RPMI7951 (cell line): ENCODE data around the gene RAB5IF. TPM values are rescaled to one million over a fixed set of nuclear protein-coding genes. Genes with fewer than 3 reads are reported as not detected.
"Not testable (repeated sequence)": the region's sequence is repeated elsewhere in the genome, so short reads cannot be mapped to it uniquely, and the experiment has no call there.

Experiments used
- DNase-seq: peaks from one replicate; pipeline ENCODE4 v3.0.0-alpha.2; 2012; ENCODE audit warnings: low read depth
- total RNA-seq: library from RNA; depleted of rRNA; stranded (reverse); fragments of >200 nt; shearing (Covaris generic); gene quantifications from 2 replicates; pipeline ENCODE4 v1.2.3, GENCODE V29; 2014

RAB5IF gene
- total RNA-seq, 1 experiment from 2014 or later = 227 TPM

DNA sequence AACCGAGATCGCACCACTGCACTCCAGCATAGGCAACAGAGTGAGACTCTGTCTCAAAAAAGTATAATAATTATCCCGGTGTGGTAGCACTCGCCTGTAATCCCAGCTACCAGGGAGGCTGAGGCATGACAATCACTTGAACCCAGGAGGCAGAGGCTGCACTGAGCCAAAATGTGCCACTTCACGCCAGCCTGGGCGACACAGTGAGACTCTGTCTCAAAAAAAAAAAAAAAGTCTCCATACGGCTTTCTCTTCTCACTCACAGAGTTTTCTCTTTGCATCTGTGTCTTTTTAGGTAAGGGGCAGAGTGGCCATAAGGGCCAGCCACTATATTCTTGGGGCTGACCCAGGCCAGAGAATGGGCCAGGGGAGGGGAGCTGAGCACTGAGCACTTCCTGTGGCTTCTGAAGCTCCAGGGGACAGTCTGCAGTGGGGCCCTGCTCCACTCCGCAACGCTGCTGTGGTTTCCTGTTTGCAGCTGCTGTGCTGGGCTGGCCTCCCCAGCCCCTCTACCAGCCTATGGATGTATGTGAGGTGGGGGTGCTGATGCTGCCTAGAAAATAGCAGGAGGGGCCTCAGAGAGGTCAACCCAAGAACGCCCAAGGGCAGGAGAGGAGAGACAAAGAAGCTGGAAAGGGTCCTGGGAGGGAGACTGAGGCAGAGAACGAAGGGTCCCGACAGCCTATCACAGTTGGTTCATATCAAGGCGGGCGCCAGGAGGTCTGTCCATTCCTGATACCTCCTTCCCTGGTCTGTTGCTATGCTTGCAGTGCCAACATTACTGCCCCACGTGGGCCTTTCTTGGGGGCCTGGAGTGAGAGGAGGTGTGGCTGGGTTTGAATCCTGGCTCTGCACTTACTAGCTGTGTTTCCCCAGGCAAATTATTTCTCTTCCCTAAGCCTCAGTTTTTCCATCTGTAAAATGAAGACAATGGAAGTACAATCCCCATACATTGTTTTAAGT, 24.4 kb downstream of the RAB5IF start:
- DNase-seq = no peak

DNA sequence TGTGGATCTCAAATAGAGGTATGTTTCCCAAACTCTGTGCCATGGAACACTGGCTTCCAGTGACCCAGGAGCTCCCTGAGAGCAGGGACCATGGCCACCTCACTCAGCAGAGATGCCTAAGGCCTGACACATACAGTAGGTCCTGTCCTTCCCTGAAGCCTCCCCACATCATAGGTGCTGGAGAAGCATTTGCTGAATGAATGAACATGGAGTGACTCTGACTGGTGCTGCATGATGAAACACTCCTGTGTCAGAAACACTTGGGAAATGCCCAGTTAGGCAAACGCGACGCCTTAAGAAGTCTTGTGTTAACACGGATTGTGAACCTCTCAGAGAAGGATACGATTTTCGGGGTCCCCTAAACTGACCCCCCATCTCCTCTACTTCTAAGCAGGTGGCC, 26.1 kb downstream of the RAB5IF start:
- no peak for DNase-seq

DNA sequence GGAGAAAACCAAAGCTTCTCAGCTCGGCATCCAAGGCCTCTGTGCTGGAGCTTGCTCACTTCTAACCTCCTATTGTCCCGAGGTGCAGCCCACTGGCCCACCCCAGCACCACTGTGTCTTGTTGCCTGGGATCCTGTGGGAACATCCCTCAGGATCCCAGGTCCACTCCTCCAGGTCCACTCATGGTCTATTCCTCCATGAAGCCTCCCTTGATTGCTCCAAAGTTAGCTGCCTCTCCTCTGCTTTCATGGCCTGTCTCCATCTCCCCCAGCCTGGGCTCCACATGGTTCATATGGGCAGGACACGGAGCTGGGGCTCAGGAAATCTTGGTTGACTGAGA, 26.5 kb downstream of the RAB5IF start:
- no peak for DNase-seq

DNA sequence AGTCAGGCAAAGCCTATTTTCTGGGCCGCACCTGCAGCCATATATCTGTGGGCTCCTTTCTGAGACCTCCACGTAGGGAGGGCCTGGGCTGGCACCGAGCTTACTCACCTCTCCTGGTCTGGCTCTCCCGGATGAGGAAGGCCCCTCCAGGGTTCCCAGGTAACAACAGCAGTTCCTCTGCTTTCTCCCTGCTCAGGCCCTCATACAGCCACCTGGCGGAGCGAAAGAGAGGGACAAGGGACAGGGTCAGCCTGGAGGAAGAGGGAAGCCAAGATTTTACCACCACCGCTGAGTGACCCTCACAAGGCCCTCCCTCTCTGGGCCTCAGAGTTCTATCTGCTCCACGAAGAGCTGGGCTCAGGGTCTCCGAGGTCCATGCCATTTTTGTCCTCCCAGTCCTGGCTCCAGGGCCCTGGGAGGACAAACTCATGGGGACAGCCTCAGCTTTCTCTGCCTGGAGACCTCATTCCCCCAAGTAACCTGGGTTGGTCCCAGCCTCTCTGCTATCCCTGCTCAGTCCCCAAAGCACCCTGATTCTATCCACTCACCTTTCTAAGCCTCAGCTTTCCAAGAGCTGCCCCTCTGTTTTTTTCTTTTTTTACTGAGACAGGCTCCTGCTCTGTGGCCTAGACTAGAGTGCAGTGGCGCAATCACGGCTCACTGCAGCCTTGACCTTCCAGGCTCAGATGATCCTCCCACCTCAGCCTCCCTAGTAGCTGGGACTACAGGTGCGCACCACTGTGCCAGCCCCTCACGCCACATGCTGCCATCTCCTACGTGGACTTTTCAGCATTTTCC, 27.1 kb downstream of the RAB5IF start:
- DNase-seq = no peak

DNA sequence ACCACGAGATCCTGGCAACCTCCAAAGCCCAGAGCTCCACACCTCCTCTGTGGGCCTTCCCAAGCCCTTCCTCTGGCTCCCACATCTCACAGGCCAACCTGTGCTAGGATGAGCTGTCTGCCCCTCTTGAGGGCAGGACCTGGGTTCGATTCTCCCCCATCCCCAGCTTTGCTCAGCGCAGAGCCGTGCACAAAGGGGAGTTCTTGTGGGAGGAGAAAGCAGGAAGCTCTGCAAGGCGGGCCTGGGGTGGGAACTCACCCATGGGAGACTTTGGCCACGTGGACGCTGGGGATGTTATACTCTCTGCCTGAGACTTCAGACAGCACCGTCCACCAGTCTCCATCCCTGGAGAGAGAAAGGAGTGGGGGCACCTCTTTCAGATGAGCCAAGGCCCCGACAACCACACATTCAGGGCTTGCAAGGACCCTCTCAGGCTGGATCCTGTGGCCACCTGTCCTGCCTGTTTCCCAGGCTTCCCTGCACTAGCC, 27.8 kb downstream of the RAB5IF start:
- DNase-seq = no peak

DNA sequence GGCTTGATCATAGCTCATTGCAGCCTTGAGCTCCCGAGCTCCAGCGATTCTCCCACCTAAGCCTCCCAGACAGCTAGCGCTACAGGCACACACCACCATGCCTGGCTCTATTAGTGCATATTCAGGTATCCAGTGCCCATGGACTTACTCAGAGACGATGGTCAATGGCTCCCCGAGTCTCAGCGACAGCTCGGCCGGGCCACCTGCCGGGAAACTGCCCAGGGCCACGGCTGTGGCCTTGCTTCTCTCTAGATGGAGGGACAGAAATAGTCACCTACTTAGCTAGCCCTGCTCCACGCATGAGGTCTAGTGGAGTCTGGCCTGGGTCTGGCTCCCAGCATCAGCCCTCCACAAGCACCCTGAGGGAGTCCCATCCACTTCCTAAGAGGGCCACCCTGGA, 28.8 kb downstream of the RAB5IF start:
- no peak for DNase-seq

DNA sequence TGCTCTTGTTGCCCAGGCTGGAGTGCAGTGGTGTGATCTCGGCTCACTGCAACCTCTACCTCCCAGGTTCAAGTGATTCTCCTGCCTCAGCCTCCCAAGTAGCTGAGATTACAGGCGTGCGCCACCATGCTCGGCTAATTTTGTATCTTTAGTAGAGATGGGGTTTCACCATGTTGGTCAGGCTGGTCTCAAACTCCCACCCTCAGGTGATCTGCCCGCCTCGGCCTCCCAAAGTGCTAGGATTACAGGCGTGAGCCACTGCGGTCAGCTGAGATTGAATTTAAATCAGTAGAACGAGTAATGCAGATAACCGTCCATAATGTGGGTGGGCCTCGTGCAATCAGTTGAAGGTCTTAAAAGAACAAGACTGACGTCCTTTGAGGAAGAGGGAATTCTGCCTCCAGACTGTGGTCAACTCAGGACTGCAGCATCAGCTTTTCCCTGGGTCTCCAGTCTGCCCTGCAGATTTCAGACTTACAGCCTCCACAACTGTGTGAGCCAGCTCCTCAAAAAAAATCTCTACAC, 33.4 kb downstream of the RAB5IF start:
- not testable (repeated sequence) for DNase-seq

DNA sequence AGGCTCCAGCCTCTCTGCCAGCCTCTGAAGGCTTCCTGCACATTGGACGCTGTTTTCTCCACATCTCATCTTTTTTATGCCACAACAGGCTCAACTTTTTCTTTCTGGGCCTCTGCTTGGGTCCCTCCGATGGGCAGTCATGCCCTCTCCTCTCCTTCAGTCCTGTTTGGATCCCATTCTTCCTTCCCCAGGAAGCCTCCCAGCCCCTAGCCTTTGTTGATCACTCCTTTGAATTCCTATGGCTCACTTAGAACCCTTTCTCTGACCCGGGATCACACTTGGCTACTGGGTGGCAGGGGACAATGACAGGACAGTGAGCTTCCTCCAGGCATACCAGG, 35.9 kb downstream of the RAB5IF start:
- DNase-seq = no peak

DNA sequence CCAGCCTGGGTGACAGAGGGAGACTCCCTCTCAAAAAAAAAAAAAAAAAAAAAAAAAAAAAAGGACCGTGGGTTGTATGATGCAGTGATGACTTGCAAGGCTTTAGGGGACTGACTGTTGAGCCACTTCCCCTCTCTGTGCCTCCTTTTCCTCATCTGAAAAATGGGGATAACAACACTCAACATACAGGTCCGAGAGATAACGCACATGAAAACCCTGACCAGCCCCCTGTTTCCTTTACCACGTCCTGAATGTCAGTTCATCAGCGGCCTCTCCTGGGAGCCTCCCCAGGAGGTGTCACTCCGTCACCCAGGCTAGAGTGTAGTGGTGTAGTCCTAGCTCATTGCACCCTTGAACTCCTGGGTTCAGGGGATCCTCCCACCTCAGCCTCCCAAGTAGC, 36.6 kb downstream of the RAB5IF start:
- DNase-seq = no peak

DNA sequence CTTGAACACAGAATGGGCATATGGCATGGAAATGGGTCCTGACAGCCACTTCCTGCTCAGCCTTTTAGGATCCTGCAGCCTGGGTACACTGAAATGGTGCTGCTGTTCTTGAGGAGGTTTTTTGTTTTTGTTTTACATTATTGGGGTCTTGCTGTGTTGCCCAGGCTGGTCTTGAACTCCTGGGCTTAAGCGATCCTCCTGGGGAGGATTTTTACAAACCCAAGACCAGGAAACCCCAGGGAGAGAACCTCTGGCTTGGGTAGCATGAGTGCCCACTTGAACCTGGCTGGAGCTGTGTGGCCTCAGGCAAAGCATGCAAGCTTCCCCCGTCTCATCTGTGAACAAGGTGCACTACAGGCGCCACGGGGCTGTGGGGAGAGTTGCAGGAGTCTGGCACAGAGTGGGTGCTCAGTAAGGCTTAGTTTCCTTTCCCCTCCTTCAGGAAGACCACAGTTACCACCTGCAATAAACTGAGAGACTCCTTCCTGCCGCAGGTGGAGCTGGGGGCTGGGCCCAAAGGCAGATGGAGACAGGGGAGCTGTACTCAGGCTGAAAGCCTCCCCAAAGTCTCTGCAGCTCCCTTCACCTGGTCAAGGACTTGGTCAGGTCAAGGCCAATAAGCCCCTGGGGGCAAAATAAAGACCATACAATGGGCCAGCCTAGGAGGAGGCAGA, 38.6 kb downstream of the RAB5IF start:
- no peak for DNase-seq

DNA sequence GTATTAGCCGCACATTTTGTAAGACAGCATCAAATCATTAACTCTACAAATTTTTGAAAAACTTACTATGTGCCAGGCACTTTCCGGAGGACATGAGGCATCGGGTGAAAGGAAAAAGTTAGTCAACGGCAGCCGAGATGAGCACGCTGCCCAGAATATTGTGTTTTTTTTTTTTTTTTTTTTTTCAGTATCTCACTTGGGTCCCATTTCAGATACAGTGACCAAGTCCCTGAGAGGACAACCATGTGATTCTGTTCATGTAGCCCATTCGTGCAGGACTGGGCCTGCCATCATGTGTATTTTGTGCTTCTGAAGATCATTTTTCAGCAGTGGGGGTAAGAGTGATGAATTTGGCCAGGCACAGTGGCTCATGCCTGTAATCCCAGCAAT, 39.1 kb downstream of the RAB5IF start:
- no peak for DNase-seq

DNA sequence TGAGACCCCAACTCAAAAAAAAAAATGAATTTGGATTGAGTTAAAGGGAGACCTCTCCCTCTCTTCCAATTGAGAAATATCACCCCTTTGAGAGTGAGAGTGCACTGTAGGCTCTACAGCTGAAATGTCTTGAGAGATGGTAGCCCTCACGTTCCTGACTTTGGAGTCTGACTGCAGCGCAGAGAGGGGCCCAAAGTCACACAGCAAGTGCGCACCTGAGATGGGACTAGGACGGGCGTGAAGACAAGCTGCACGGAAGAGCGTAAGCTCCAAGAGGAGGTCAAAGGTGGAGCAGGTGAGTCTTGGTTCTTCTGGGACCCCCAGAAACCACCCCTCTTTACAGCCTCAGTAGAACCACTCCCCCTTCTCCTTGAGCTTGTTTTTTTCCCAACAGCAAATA, 39.8 kb downstream of the RAB5IF start:
- DNase-seq = no peak

DNA sequence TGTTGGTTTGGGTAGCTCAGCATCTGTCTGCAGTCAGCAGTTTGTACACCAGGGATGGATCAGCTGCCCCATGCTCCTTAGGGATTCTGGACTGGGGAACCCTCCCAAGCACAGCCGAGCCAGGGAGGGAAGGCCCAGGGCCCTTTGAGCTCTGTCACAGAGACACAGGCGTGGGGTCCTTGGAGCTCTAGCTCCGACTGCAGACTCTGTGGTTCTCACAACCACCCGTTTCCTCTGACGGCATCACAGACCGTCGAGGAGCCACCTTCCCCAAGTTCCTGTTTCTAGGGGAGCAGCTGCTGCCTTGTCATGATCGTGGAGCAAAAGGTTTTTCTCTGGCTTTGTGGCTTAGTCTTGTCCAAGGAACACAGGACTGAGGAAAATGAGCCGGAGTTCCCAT, 40.4 kb downstream of the RAB5IF start, which contains the start of gene SLA2:
TSS of gene SLA2 (minus strand) at position 199 of the 400 bp plus-strand sequence. CDS start 4,861 bp downstream, outside the sequence.
- no peak for DNase-seq

DNA sequence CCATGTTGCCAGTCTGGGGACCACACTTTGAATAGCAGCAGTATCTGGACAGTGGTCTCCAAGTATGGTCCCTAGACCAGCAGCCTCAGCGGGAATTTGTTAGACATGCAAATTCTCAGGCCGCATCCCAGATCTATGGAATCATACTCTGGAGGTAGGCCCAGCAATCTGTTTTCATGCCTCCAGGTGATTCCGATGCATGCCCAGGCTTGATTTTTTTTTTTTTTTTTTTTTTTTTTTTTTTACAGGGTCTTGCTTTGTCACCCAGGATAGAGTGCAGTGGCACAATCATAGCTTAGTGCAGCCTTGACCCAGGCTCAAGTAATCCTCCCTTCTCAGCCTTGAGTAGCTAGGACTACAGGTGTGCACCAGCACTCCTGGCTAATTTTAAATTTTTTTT, 41.1 kb downstream of the RAB5IF start:
- no peak for DNase-seq

DNA sequence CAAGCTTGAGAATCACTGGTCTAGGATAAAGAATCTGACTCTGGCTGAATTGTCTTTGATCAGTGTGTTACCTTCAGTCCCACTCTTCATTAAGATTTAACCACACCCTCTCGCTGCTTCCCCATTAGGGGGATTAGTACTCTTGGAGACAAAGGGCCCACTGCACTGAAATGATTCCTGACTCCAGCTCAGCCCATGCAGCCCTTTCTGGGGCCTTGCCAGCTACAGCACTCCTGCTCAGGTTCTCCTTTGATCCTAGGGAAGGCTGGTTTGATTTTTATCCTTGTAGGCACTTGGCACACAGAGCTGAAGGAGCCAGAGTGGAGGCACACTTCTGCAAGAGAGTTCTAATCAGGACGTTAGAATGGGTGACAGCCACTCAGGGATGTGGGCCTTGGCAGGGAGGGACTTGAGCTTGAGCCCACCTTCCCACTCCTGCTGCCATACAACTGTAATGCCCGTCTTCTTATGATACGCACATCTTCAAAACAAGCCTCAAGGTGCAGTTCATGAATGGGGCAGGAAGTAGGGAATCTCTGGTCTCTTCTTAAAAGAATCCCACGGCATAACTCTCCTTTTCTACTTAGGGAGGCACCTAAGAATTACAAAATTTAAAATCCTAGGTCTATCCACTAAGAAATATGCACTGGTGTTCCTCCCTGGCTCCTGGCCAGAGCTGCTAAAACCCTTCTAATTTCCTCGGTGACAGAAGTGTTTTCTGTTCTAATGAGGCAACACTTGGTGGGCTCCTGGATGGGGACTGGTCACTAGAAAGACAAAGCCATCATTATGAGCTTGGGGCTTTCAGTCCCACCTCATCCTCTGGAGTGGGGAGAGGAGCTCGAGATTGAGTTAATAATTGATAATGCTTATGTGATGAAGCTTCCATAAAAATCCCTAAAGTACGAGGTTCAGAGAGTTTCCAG, 41.9 kb downstream of the RAB5IF start:
- DNase-seq = no peak

DNA sequence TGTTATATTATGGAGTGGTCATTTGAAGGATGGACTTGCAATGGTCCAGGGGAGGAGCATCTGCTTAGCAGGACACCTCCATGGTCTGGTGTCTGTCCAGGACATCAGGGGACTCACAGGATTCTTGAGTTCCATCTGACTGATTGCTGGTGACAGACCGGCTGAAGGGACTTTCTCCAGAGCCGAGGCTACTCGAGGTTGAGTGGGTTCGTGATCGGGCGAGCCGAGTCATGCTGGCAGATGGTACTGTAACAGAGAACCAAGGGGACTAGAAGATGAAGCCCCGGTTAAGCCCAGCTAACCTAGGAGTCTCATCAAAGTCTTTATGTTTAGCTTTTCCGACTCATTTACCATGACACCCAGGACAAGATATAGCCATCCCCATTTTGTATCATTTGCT, 47.9 kb downstream of the RAB5IF start:
- DNase-seq = no peak

DNA sequence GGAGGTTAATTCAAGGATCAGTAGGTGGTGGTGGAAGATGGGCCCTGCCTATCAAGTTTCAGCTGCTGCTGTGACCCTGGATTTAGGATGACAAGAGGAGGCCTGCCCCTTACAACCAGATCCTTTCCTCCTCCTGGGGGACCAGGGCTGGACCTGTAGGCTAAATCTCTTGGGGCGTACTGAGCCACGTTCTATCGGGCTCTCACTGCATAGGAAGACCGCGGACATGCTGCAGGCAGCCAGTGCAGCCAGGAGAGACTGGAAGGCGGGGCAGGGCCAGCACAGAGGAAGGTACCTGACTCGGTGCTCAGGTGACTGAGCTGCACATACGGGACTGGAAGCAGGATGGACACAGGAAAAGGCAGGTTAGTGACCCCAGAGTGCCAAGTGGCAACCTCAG, 48.9 kb downstream of the RAB5IF start:
- no peak for DNase-seq

DNA sequence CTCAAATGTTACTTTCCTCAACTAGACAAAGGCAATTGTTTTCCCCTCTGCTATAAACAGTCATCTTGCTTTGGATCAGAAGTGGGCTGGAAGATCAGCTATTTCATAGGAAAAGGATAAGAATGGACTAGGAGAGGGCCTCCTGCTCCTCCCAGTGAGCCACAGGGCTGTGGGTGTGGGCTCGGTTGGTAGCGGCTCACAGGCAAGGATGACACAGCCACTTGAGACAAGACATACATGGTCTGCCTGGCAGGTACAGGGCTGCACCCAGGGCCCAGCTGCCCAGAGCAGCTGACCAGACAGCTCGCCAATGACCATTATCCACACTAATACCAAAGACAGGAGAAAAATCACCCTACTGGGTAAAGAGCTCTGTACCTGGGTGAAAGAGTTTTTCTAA, 49.4 kb downstream of the RAB5IF start:
- no peak for DNase-seq

DNA sequence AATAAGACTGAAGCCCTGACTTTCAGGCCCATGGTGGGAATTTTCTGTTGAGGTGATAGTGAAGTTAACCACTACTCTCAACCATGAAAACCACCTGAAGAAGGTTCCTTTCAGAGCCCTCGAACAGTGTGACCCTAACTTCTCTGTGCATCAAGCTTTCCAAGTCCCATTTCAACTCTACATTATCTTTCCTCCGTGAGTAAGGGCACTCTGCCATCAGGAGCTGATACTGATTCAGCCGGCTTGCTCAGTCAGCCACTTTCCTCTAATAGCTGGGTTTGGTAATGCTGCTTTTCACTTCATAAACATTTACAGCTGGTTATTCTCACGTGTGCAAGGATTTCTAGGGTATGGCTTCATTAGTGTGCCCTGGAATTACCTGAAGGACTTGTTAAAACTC, 51.2 kb downstream of the RAB5IF start:
- DNase-seq = no peak

DNA sequence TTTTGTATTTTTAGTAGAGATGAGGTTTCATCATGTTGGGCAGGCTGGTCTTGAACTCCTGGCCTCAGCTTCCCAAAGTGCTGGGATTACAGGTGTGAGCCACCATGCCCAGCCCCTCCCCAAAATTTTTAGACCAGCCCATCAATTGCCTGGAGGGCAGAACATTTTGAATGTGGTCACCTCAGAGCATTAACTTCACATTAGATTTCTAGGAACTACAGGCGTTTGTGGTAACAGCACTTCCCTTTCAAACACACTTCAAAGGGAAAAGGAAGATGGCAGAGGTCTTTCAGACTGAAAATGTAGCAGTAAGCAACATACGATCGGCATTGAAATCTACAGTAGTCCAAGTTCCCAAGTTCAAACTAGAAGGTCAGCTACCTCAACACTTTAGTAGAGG, 52.7 kb downstream of the RAB5IF start:
- no peak for DNase-seq
